Thyroid gland (tissue), 4 donors: ENCODE results near the gene SH2D2A. TPM values are rescaled to one million over a fixed set of nuclear protein-coding genes. Genes with fewer than 3 reads are reported as not detected.

ENCODE experiments used
- DNase-seq, 2 donors: peaks; one replicate each; pipeline ENCODE4 v3.0.0-alpha.2; 2019
- H3K27ac ChIP-seq, 3 donors: fragments of 200-600 bp; sonication (generic); 1 replicate in 2 of 3; 2 replicates in 1 of 3; pipeline ENCODE4 v1.5.1; 2016 to 2019; ENCODE audit warnings: mild to moderate bottlenecking in 1 of 3, moderate library complexity in 1 of 3
- H3K27me3 ChIP-seq: fragments of 200-600 bp; sonication (generic); one replicate; pipeline ENCODE4 v1.5.1; 2019
- H3K36me3 ChIP-seq, 2 donors: fragments of 200-600 bp; sonication (generic); one replicate each; pipeline ENCODE4 v1.5.1; 2016 to 2019
- H3K4me1 ChIP-seq, 2 donors: fragments of 200-600 bp; sonication (generic); one replicate each; pipeline ENCODE4 v1.5.1; 2017 to 2019
- H3K4me3 ChIP-seq, 3 donors: fragments of 200-600 bp; sonication (generic); replicated peaks in 1 of 3; 1 replicate in 2 of 3; 2 replicates in 1 of 3; pipeline ENCODE4 v1.5.1; 2016; ENCODE audit warnings: mild to moderate bottlenecking in 1 of 3
- H3K9me3 ChIP-seq: fragments of 200-600 bp; sonication (generic); one replicate; pipeline ENCODE4 v1.5.1; 2017
- POLR2A ChIP-seq, 2 donors: fragments of 450-650 bp; IDR thresholded peaks; one replicate each; pipeline ENCODE4 v1.6.1; 2017; ENCODE audit warnings: antibody characterized with exemption in 2 of 2, mild to moderate bottlenecking in 2 of 2, moderate library complexity in 1 of 2
- WGBS, 2 donors: methylation state at CpG; one replicate each; pipeline ENCODE4 v1.1.5; 2017; 5-methylcytosine and 5-hydroxymethylcytosine counted together
- intact Hi-C: fragments of 100-400 bp; cut with DNase I; formaldehyde crosslinking; loops from one replicate; pipeline ENCODE4 v1.15.1; 2023
- total RNA-seq, 4 donors: library from RNA; depleted of rRNA; stranded (reverse); fragments of >200 nt; gene quantifications; one replicate each; pipeline ENCODE4 v1.2.3, GENCODE V29; 2016
- TF ChIP-seq, protein P1 (sequence below), 6 experiments: fragments of 200-600 bp in 3 of 6; fragments of 450-650 bp in 3 of 6; sonication (generic) in 3 of 6; IDR thresholded peaks; one replicate each; pipeline ENCODE4 v1.5.1; 2016 to 2019; ENCODE audit warnings: antibody characterized with exemption in 6 of 6, mild to moderate bottlenecking in 2 of 6, inconsistent platforms in 1 of 6, moderate library complexity in 1 of 6

SH2D2A gene
- total RNA-seq, 4 donors from 2014 or later = 1.2 to 3.3 (median 2.0) TPM

GRCh38 chr1:156772222-156772621, 44.4 kb downstream of the SH2D2A start:
- Histone ChIP-seq H3K27me3 (no peaks in the 10 kb centered on the region), H3K4me3 (no peak overlapping the region), H3K9me3 (no peaks in the 10 kb centered on the region), H3K27ac (no peak overlapping the region), H3K36me3 (no peaks in the 10 kb centered on the region), H3K4me1 (peaks cover 28 to 45% of the 10 kb centered on the region in 2 donors)
- intact Hi-C loops = no loop called here
- WGBS, 2 donors = 87% methylated on average over 3 of the region's 3 CpGs
- no peak for DNase-seq
- no peak for TF ChIP-seq POLR2A (IDR thresholded peaks at IDR 0.05)
- TF ChIP-seq, protein P1, sequence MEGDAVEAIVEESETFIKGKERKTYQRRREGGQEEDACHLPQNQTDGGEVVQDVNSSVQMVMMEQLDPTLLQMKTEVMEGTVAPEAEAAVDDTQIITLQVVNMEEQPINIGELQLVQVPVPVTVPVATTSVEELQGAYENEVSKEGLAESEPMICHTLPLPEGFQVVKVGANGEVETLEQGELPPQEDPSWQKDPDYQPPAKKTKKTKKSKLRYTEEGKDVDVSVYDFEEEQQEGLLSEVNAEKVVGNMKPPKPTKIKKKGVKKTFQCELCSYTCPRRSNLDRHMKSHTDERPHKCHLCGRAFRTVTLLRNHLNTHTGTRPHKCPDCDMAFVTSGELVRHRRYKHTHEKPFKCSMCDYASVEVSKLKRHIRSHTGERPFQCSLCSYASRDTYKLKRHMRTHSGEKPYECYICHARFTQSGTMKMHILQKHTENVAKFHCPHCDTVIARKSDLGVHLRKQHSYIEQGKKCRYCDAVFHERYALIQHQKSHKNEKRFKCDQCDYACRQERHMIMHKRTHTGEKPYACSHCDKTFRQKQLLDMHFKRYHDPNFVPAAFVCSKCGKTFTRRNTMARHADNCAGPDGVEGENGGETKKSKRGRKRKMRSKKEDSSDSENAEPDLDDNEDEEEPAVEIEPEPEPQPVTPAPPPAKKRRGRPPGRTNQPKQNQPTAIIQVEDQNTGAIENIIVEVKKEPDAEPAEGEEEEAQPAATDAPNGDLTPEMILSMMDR (IDR thresholded peaks at IDR 0.05) = no peak

DNA sequence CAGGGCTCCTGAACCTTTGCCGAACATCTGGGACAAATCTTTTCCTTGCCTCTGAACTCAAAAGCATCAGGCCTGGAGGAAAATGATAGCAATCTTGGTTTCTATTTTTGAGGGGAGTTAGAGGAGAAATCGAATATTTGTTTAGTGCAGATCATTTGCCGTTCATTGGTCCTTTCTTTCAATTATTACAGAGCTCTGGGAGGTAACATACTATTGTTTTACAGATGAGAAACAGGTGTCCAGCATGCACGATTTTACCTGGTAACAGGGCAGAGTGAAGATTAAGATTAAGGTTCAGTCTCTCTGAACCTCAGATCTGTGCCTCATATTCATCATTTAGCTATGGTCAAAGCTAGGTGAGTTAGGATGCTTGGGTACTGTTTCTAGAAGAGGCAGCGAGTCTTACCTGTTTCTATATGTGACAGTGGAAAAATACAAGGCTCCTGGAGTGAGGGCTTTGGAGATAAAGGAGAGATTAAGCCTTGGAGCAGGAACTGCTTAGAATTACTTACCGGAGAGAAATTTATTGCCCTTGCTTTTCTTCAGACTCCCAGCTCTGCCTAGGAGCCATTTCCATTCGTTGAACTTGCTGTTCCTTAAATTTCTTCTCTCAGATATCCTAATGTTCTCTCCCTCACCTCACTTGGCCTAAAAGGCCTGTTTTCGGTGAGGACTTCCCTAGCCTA, 47.9 kb downstream of the SH2D2A start:
- intact Hi-C loops = no loop called here
- Histone ChIP-seq H3K36me3 (no peaks in the 10 kb centered on the region), H3K4me1 (peaks cover 31 to 38% of the 10 kb centered on the region in 2 donors), H3K9me3 (no peaks in the 10 kb centered on the region), H3K27ac (peak overlapping the region in 2 of 3 donors; percentile 0 to 93), H3K4me3 (peak overlapping the region; percentile 93 to 96 (median 95)), H3K27me3 (no peaks in the 10 kb centered on the region)
- WGBS, 2 donors = 23 to 25% methylated on average over 8 of the region's 8 CpGs
- TF ChIP-seq POLR2A (IDR thresholded peaks at IDR 0.05) = no peak
- TF ChIP-seq, protein P1 (IDR thresholded peaks at IDR 0.05) = no peak
- no peak for DNase-seq

GRCh38 chr1:156767879-156768604, 48.6 kb downstream of the SH2D2A start:
- Histone ChIP-seq H3K4me1 (peaks cover 29 to 31% of the 10 kb centered on the region in 2 donors), H3K4me3 (peak overlapping the region; percentile 93 to 96 (median 95)), H3K9me3 (no peaks in the 10 kb centered on the region), H3K27me3 (no peaks in the 10 kb centered on the region), H3K36me3 (no peaks in the 10 kb centered on the region), H3K27ac (peak overlapping the region; percentile 87 to 96 (median 93))
- intact Hi-C loops = no loop called here
- 2 to 3% methylated on average over 18 to 21 of the region's 31 CpGs for WGBS, 2 donors
- DNase-seq = peak; percentile 21 to 25
- no peak for TF ChIP-seq POLR2A (IDR thresholded peaks at IDR 0.05)
- TF ChIP-seq, protein P1 (IDR thresholded peaks at IDR 0.05) = no peak

- peak; percentile 99 for DNase-seq
- Histone ChIP-seq H3K36me3 (no peaks in the 10 kb centered on the region), H3K27ac (peak within 1 kb of the TSS; percentile 87 to 96 (median 93)), H3K4me3 (peak within 1 kb of the TSS; percentile 93 to 96 (median 95)), H3K27me3 (no peaks in the 10 kb centered on the region), H3K4me1 (peaks cover 22 to 23% of the 10 kb centered on the region in 2 donors), H3K9me3 (no peaks in the 10 kb centered on the region)
- TF ChIP-seq POLR2A (IDR thresholded peaks at IDR 0.05) = peak in 1 of 2 donors; percentile 62
- TF ChIP-seq, protein P1 (IDR thresholded peaks at IDR 0.05) = peak in 1 of 6 experiments; percentile 28
- intact Hi-C loops = no loop called here
- WGBS, 2 donors = 0 to 1% methylated on average over 26 to 33 of the region's 50 CpGs
These were observed 49.4 kb downstream of the SH2D2A start, which contains the start of gene PRCC for GRCh38 chr1:156767101-156767878. Gene PRCC (plus strand): TSS chr1:156767535. CDS start chr1:156767772, 237 bp downstream.
